IPS-15b (cell line): ENCODE results near the gene NBEAL2.

Experiments
- H3K27me3 ChIP-seq: one replicate; pipeline ENCODE4 v1.6.1; 2013; ENCODE audit warnings: low read length; ENCODE audit not compliant: control insufficient read depth, insufficient read depth
- H3K36me3 ChIP-seq: one replicate; pipeline ENCODE4 v1.6.1; 2013; ENCODE audit warnings: low read length; ENCODE audit not compliant: control insufficient read depth, insufficient read depth
- H3K4me1 ChIP-seq: one replicate; pipeline ENCODE4 v1.6.1; 2013; ENCODE audit warnings: mild to moderate bottlenecking, low read length; ENCODE audit not compliant: control insufficient read depth, insufficient read depth
- H3K4me3 ChIP-seq: one replicate; pipeline ENCODE4 v1.5.1; 2013; ENCODE audit warnings: low read depth, low read length
- H3K9ac ChIP-seq: one replicate; pipeline ENCODE4 v1.6.1; 2013; ENCODE audit warnings: low read depth, mild to moderate bottlenecking, low read length
- H3K9me3 ChIP-seq: one replicate; pipeline ENCODE4 v1.6.1; 2013; ENCODE audit warnings: mild to moderate bottlenecking, low read length; ENCODE audit not compliant: control insufficient read depth, insufficient read depth

The NBEAL2 gene

GRCh38 chr3:47000198-47000815, 20.8 kb downstream of the NBEAL2 start:
- H3K4me3 ChIP-seq: no peak overlapping the region
- H3K9me3 ChIP-seq: no peaks in the 10 kb centered on the region
- H3K27me3 ChIP-seq: no peaks in the 10 kb centered on the region
- H3K36me3 ChIP-seq: peaks cover 59% of the 10 kb centered on the region
- no peak overlapping the region for H3K9ac ChIP-seq
- no peaks in the 10 kb centered on the region for H3K4me1 ChIP-seq

DNA sequence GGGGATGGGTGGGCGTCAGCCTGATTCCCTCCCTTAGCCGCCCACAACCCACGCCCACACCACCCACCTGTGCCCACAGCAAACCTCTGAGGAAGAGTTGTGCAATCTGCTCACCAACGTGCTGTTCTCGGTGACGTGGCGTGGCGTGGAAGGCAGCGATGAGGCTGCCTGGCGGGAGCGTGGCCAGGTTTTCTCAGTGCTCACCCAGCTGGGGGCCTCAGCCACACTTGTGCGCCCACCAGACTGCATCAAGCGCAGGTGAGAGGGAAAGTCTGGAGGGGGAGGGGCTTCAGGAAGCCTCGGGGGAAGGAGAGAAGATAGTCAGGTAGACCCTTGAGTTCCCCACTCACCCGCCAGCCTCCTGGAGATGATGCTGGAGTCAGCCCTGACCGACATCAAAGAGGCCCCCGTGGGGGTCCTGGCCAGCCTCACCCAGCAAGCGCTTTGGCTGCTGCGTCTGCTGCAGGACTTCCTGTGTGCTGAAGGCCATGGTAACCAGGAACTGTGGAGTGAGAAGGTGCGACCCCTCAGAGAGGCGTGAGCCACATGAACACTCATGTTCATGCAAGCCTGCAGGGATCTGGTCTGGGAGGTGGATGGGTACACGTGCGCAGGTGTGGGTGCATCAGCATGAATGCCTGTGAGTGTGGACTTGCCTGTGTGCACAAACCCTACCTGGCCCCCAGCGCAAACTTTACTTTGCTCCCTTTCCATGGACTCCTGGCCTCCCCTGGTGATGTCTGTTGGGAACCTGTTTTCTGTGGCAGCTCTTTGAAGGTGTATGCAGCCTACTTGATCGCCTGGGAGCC, 21.7 kb downstream of the NBEAL2 start:
- peaks cover 62% of the 10 kb centered on the region for H3K36me3 ChIP-seq
- H3K9ac ChIP-seq: no peak overlapping the region

GRCh38 chr3:47001731-47002170, 22.3 kb downstream of the NBEAL2 start:
- Histone ChIP-seq H3K27me3 (no peaks in the 10 kb centered on the region), H3K36me3 (peaks cover 65% of the 10 kb centered on the region), H3K4me1 (no peaks in the 10 kb centered on the region), H3K9ac (no peak overlapping the region), H3K9me3 (no peaks in the 10 kb centered on the region), H3K4me3 (no peak overlapping the region)

More for the DNA sequence above, 21.7 kb downstream of the NBEAL2 start:
- no peaks in the 10 kb centered on the region for H3K9me3 ChIP-seq
- no peak overlapping the region for H3K4me3 ChIP-seq
- no peaks in the 10 kb centered on the region for H3K27me3 ChIP-seq
- H3K4me1 ChIP-seq: no peaks in the 10 kb centered on the region

DNA sequence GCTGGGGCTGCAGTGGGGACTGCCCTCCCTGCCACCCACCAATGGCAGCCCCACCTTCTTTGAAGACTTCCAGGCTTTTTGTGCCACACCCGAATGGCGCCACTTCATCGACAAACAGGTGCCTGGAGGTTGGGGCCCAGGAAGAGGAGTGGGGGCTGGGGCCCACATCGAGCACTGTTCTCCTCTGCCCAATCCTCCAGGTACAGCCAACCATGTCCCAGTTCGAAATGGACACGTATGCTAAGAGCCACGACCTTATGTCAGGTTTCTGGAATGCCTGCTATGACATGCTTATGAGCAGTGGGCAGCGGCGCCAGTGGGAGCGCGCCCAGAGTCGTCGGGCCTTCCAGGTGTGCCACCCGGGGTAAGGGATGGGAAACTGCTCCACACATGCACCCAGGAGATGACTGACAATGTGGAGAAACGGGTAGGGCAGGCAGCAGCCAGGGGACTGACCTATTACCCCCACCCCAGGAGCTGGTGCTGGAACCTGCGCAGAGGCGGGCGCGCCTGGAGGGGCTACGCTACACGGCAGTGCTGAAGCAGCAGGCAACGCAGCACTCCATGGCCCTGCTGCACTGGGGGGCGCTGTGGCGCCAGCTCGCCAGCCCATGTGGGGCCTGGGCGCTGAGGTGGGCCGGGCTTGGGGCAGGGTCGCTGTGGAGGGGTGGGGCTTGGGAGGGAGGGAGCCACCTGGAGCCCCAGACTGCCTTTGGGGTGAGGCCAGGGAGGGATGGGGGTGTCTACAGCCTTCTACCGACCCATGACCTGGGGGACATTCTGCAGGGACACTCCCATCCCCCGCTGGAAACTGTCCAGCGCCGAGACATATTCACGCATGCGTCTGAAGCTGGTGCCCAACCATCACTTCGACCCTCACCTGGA, 22.9 kb downstream of the NBEAL2 start:
- Histone ChIP-seq H3K27me3 (no peaks in the 10 kb centered on the region), H3K9ac (no peak overlapping the region), H3K4me1 (no peaks in the 10 kb centered on the region), H3K9me3 (no peaks in the 10 kb centered on the region), H3K4me3 (no peak overlapping the region), H3K36me3 (peaks cover 71% of the 10 kb centered on the region)

DNA sequence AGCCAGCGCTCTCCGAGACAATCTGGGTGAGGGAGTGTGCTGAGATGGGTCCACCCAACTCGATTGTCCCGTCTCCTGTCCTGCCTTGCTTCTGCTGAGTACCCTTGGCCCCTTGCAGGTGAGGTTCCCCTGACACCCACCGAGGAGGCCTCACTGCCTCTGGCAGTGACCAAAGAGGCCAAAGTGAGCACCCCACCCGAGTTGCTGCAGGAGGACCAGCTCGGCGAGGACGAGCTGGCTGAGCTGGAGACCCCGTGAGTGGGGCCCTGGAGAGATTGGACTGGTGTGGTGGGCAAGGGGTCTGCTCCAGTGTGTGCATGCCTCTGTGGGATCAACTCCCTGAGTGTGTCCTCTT, 23.6 kb downstream of the NBEAL2 start:
- no peak overlapping the region for H3K4me3 ChIP-seq
- H3K9ac ChIP-seq: no peak overlapping the region
- H3K27me3 ChIP-seq: no peaks in the 10 kb centered on the region
- H3K36me3 ChIP-seq: peaks cover 71% of the 10 kb centered on the region
- H3K4me1 ChIP-seq: no peaks in the 10 kb centered on the region
- no peaks in the 10 kb centered on the region for H3K9me3 ChIP-seq

DNA sequence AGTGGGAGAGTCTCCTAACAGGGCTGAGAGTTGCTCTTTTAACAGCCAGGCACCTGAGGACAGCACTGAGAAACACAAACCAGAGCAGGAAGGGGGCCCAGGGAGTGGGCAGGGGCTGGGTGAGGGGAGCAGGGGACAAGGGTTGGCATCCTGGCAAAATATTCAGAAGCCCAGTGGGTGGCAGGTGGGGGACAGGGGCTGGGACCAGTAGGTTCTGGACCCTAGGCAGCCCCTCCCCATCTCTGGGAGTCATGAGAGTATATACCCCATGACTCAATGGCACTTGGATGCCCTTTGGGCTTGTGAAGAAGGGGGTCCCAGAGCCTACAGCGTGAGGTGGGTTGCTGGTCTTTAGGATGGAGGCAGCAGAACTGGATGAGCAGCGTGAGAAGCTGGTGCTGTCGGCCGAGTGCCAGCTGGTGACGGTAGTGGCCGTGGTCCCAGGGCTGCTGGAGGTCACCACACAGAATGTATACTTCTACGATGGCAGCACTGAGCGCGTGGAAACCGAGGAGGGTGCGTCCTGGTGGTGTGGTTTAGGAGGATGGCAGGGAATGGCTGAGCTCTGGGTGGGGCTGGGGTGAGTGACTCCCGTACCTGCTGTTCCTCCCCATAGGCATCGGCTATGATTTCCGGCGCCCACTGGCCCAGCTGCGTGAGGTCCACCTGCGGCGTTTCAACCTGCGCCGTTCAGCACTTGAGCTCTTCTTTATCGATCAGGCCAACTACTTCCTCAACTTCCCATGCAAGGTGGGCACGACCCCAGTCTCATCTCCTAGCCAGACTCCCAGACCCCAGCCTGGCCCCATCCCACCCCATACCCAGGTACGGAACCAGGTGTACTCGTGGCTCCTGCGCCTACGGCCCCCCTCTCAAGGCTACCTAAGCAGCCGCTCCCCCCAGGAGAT, 24.2 kb downstream of the NBEAL2 start:
- peaks cover 71% of the 10 kb centered on the region for H3K36me3 ChIP-seq

DNA sequence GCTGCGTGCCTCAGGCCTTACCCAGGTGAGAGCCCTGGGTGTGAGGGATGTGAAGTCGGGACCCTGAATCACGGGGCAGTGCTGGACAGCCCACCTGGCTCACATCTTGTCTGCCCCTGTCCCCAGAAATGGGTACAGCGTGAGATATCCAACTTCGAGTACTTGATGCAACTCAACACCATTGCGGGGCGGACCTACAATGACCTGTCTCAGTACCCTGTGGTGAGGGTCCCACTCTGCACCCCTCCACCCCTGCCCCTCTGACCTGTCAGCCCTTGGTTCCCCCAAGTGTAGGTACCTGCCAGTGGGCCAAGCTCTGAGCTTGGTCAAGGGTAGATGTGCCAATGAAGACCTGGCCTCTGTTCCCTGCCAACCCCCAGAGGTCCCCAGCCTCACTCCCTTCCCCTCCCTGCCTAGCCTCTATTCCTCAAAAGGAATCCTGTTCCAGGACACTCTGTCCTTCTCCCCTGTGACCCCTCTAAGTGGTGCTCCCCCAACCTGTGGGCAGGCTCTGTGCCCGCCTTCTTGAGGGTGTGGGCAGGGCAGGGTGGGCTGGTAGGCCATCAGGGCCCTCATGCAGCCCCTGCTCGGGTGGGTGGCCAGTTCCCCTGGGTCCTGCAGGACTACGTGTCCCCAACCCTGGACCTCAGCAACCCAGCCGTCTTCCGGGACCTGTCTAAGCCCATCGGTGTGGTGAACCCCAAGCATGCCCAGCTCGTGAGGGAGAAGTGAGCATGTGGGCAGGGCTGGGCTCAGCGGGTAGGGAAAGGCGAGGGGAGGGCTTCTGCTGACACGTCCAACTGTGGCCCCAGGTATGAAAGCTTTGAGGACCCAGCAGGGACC, 25.1 kb downstream of the NBEAL2 start:
- Histone ChIP-seq H3K9ac (no peak overlapping the region), H3K27me3 (no peaks in the 10 kb centered on the region), H3K9me3 (no peaks in the 10 kb centered on the region), H3K4me1 (no peaks in the 10 kb centered on the region), H3K36me3 (peaks cover 66% of the 10 kb centered on the region), H3K4me3 (no peak overlapping the region)

More for the DNA sequence above, 24.2 kb downstream of the NBEAL2 start:
- no peak overlapping the region for H3K9ac ChIP-seq
- H3K4me3 ChIP-seq: no peak overlapping the region
- H3K4me1 ChIP-seq: no peaks in the 10 kb centered on the region
- no peaks in the 10 kb centered on the region for H3K27me3 ChIP-seq
- no peaks in the 10 kb centered on the region for H3K9me3 ChIP-seq

DNA sequence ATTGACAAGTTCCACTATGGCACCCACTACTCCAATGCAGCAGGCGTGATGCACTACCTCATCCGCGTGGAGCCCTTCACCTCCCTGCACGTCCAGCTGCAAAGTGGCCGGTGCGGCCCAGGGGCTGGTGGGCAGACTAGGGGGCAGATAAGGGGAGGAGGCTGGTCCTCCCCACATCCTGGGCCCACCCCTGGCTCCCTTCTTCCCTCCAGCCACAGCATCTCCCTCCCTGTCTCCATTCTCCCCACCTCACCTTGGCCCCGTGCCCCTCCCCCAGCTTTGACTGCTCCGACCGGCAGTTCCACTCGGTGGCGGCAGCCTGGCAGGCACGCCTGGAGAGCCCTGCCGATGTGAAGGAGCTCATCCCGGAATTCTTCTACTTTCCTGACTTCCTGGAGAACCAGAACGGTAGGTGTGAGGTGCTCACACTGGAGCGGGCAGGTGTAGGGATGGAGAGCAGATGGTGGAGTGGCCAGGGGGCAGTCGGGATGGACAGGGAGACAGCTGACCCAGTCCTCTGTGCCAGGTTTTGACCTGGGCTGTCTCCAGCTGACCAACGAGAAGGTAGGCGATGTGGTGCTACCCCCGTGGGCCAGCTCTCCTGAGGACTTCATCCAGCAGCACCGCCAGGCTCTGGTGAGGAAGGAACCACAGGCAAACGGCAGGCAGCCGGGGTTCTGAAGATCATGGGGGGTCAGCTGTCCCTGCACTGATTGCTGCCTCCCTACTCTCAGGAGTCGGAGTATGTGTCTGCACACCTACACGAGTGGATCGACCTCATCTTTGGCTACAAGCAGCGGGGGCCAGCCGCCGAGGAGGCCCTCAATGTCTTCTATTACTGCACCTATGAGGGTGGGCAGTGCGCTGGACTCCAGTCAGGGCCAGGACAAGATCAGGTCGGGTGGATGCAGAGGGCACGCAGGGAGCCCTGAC, 26.0 kb downstream of the NBEAL2 start:
- Histone ChIP-seq H3K9me3 (no peaks in the 10 kb centered on the region), H3K9ac (no peak overlapping the region), H3K36me3 (peaks cover 57% of the 10 kb centered on the region), H3K4me1 (no peaks in the 10 kb centered on the region), H3K4me3 (no peak overlapping the region), H3K27me3 (no peaks in the 10 kb centered on the region)

DNA sequence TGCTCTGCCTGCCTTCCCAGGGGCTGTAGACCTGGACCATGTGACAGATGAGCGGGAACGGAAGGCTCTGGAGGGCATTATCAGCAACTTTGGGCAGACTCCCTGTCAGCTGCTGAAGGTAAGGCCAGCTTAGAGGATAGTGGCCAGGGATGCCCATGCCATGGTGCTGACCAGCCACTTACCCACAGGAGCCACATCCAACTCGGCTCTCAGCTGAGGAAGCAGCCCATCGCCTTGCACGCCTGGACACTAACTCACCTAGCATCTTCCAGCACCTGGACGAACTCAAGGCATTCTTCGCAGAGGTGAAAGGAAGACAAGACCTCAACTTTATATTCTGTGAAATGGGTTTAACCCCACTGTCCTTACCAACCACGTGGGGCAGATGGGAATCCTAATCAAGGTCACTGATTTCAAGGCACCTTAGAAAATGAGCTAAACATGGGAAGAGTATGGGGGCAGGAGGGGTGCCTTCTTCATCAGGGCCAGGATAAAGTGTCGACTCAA, 26.7 kb downstream of the NBEAL2 start:
- no peak overlapping the region for H3K4me3 ChIP-seq
- no peak overlapping the region for H3K9ac ChIP-seq
- H3K36me3 ChIP-seq: peaks cover 50% of the 10 kb centered on the region
- no peaks in the 10 kb centered on the region for H3K9me3 ChIP-seq
- no peaks in the 10 kb centered on the region for H3K4me1 ChIP-seq
- H3K27me3 ChIP-seq: no peaks in the 10 kb centered on the region

DNA sequence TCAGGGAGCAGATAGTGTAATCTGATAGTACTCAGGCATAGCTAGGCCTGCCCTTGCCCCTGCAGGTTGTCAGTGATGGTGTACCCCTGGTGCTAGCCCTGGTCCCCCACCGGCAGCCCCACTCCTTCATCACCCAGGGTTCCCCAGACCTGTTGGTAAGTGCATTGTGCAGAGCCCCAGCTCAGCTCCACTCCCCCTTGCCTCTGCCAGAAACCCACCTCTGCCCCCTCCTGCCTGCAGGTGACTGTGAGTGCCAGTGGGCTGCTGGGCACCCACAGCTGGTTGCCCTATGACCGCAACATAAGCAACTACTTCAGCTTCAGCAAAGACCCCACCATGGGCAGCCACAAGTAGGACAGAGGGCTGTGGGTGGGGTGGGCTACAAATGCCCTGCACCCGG, 27.5 kb downstream of the NBEAL2 start:
- no peaks in the 10 kb centered on the region for H3K4me1 ChIP-seq
- H3K27me3 ChIP-seq: no peaks in the 10 kb centered on the region
- H3K9ac ChIP-seq: no peak overlapping the region
- no peak overlapping the region for H3K4me3 ChIP-seq
- no peaks in the 10 kb centered on the region for H3K9me3 ChIP-seq
- peaks cover 48% of the 10 kb centered on the region for H3K36me3 ChIP-seq
